ENCODE measurements around the gene NFKB1. TPM values are rescaled to one million over a fixed set of nuclear protein-coding genes. Genes with fewer than 3 reads are reported as not detected.
A peak's percentile ranks its signal among the peaks of the same experiment; 100 is the strongest.

NFKB1 gene
- total RNA-seq, 1 donor from 2014 or later: 25.1 TPM

DNA sequence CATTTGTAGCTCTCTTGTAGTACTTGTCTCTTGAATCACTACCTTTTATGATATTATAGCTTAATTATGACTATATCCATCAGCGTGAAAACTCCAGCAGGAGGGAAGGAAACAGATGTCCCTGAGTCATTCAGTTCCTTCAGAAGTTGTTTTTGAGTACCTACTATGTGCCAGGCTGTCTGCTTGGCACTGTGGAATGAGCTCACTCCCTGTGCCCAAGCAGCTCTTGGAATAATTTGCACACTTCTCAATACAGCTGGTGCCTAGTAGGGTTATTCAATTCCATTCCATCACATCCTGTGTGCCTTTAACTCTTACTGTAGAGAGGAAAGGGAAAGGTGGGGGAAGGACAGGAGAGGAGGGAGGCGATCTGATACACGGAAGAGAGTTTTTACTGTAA lies 77.1 kb downstream of the NFKB1 start:
- H3K36me3 Mint-ChIP-seq (ENCODE audit: insufficient read depth): peaks cover 15% of the 10 kb centered on the region
- peaks cover 10% of the 10 kb centered on the region for H3K4me1 Mint-ChIP-seq (ENCODE audit: low read depth)
- no peak overlapping the region for H3K27ac Mint-ChIP-seq
- no peak overlapping the region for H3K4me3 Mint-ChIP-seq (ENCODE audit: low read depth)
- TF ChIP-seq CTCF (IDR thresholded peaks at IDR 0.05; ENCODE audit: unreplicated experiment): no peak
- no peak for DNase-seq (ENCODE audit: low spot score, unreplicated experiment)
- H3K27me3 Mint-ChIP-seq: no peaks in the 10 kb centered on the region
- H3K9me3 Mint-ChIP-seq (ENCODE audit: low read depth): no peaks in the 10 kb centered on the region

DNA sequence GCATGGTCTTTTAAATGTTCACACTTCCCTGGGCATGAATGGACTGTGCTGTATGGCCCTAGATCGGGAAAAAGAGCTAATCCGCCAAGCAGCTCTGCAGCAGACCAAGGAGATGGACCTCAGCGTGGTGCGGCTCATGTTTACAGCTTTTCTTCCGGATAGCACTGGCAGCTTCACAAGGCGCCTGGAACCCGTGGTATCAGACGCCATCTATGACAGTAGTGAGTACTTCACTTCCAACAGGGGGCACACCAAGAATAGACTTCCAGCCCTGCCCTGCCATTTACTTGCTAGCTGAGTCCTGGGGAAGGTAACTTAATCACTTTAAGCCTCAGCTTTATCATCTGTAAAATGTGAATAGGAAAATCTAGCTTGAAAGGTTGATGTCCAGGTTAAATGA lies 77.7 kb downstream of the NFKB1 start:
- Mint-ChIP-seq H3K27ac (no peak overlapping the region), H3K36me3 (ENCODE audit: insufficient read depth) (peaks cover 18% of the 10 kb centered on the region), H3K4me1 (ENCODE audit: low read depth) (peaks cover 10% of the 10 kb centered on the region), H3K9me3 (ENCODE audit: low read depth) (no peaks in the 10 kb centered on the region), H3K4me3 (ENCODE audit: low read depth) (no peak overlapping the region), H3K27me3 (no peaks in the 10 kb centered on the region)
- DNase-seq (ENCODE audit: low spot score, unreplicated experiment): no peak
- TF ChIP-seq CTCF (IDR thresholded peaks at IDR 0.05; ENCODE audit: unreplicated experiment): peak; percentile 24

GRCh38 chr4:102579794-102580462 lies 78.8 kb downstream of the NFKB1 start:
- DNase-seq (ENCODE audit: low spot score, unreplicated experiment): no peak
- H3K4me1 Mint-ChIP-seq (ENCODE audit: low read depth): peaks cover 10% of the 10 kb centered on the region
- no peaks in the 10 kb centered on the region for H3K9me3 Mint-ChIP-seq (ENCODE audit: low read depth)

GRCh38 chr4:102580463-102580842 lies 79.3 kb downstream of the NFKB1 start:
- TF ChIP-seq CTCF (IDR thresholded peaks at IDR 0.05; ENCODE audit: unreplicated experiment): no peak
- Mint-ChIP-seq H3K27ac (no peak overlapping the region), H3K36me3 (ENCODE audit: insufficient read depth) (peaks cover 22% of the 10 kb centered on the region), H3K27me3 (no peaks in the 10 kb centered on the region), H3K9me3 (ENCODE audit: low read depth) (no peaks in the 10 kb centered on the region), H3K4me3 (ENCODE audit: low read depth) (no peak overlapping the region), H3K4me1 (ENCODE audit: low read depth) (peaks cover 10% of the 10 kb centered on the region)
- no peak for DNase-seq (ENCODE audit: low spot score, unreplicated experiment)

More at GRCh38 chr4:102579794-102580462, 78.8 kb downstream of the NFKB1 start:
- Mint-ChIP-seq H3K4me3 (ENCODE audit: low read depth) (no peak overlapping the region), H3K36me3 (ENCODE audit: insufficient read depth) (peaks cover 22% of the 10 kb centered on the region), H3K27me3 (no peaks in the 10 kb centered on the region), H3K27ac (no peak overlapping the region)
- no peak for TF ChIP-seq CTCF (IDR thresholded peaks at IDR 0.05; ENCODE audit: unreplicated experiment)

- no peaks in the 10 kb centered on the region for H3K9me3 Mint-ChIP-seq (ENCODE audit: low read depth)
- peaks cover 14% of the 10 kb centered on the region for H3K36me3 Mint-ChIP-seq (ENCODE audit: insufficient read depth)
- H3K4me1 Mint-ChIP-seq (ENCODE audit: low read depth): peaks cover 10% of the 10 kb centered on the region
- H3K27ac Mint-ChIP-seq: no peak overlapping the region
- DNase-seq (ENCODE audit: low spot score, unreplicated experiment): no peak
- no peaks in the 10 kb centered on the region for H3K27me3 Mint-ChIP-seq
- TF ChIP-seq CTCF (IDR thresholded peaks at IDR 0.05; ENCODE audit: unreplicated experiment): no peak
- no peak overlapping the region for H3K4me3 Mint-ChIP-seq (ENCODE audit: low read depth)
Observed at GRCh38 chr4:102584091-102584490, 82.9 kb downstream of the NFKB1 start.

Measured in progenitor cell of endocrine pancreas (in vitro differentiated cells).